HepG2 (cell line): Measurements from ENCODE around the gene ZNHIT6. TPM values are rescaled to one million over a fixed set of nuclear protein-coding genes. Genes with fewer than 3 reads are reported as not detected.
A peak's percentile ranks its signal among the peaks of the same experiment; 100 is the strongest.

Source experiments
- ARID4A ChIP-seq: sonication (generic); formaldehyde crosslinking; IDR thresholded peaks from 2 replicates; pipeline ENCODE4 v1.5.0; 2020; ENCODE audit warnings: mild to moderate bottlenecking, missing genetic modification reagents, borderline replicate concordance
- ATF1 ChIP-seq: IDR thresholded peaks from 2 replicates; pipeline ENCODE4 v1.6.1; 2016; ENCODE audit warnings: mild to moderate bottlenecking, control low read depth
- KDM3A ChIP-seq: IDR thresholded peaks from 2 replicates; pipeline ENCODE4 v1.6.1; 2018; ENCODE audit warnings: low read depth, missing compliant biosample characterization
- NCOA2 ChIP-seq: sonication (generic); formaldehyde crosslinking; IDR thresholded peaks from 2 replicates; pipeline ENCODE4 v1.8.0; 2022; ENCODE audit warnings: inconsistent platforms
- NFYC ChIP-seq: IDR thresholded peaks from 2 replicates; pipeline ENCODE4 v1.6.1; 2016; ENCODE audit warnings: missing genetic modification reagents, missing compliant biosample characterization
- ZBTB20 ChIP-seq: sonication (generic); formaldehyde crosslinking; IDR thresholded peaks from 2 replicates; pipeline ENCODE4 v1.8.1; 2023; ENCODE audit warnings: missing genetic modification reagents, low read depth, mild to moderate bottlenecking, borderline replicate concordance
- ZBTB42 ChIP-seq: sonication (generic); formaldehyde crosslinking; IDR thresholded peaks from 2 replicates; pipeline ENCODE4 v1.5.0; 2020; ENCODE audit warnings: mild to moderate bottlenecking, missing genetic modification reagents
- ZNF225 ChIP-seq: sonication (generic); formaldehyde crosslinking; IDR thresholded peaks from 2 replicates; pipeline ENCODE4 v1.4.0; 2020; ENCODE audit warnings: mild to moderate bottlenecking, missing genetic modification reagents
- ZNF280D ChIP-seq: sonication (generic); formaldehyde crosslinking; IDR thresholded peaks from 2 replicates; pipeline ENCODE4 v1.5.1; 2020; ENCODE audit warnings: mild to moderate bottlenecking, missing genetic modification reagents
- ZNF407 ChIP-seq: sonication (generic); formaldehyde crosslinking; IDR thresholded peaks from one replicate; pipeline ENCODE4 v1.5.1; 2020; ENCODE audit warnings: mild to moderate bottlenecking, missing genetic modification reagents; ENCODE audit errors: not compliant biosample characterization
- ZNF446 ChIP-seq: sonication (generic); formaldehyde crosslinking; IDR thresholded peaks from 2 replicates; pipeline ENCODE4 v1.5.0; 2020; ENCODE audit warnings: mild to moderate bottlenecking, missing genetic modification reagents
- ZNF562 ChIP-seq: sonication (generic); formaldehyde crosslinking; IDR thresholded peaks from 2 replicates; pipeline ENCODE4 v1.8.0; 2022; ENCODE audit warnings: missing genetic modification reagents, borderline replicate concordance
- polyA plus RNA-seq, 8 experiments: library from polyadenylated mRNA; depleted of rRNA in 3 of 8; stranded (reverse) in 7 of 8; unstranded in 1 of 8; fragments of >200 nt; fragmentation: Illumina TruSeq in 4 of 8; extraction: Trizol in 4 of 8; gene quantifications; 2 replicates each; pipeline versions ENCODE4 v1.2.1 to v1.2.3, GENCODE V29; 2011 to 2016; ENCODE audit warnings: low read depth in 4 of 8, missing spikeins in 1 of 8, mixed read lengths in 1 of 8; ENCODE audit not compliant: insufficient read depth in 1 of 8
- total RNA-seq, 5 experiments: library from RNA; depleted of rRNA; stranded (reverse); fragments of >200 nt; fragmentation: Illumina TruSeq; extraction: Trizol; gene quantifications; 2 replicates each; pipeline ENCODE4 v1.2.3, GENCODE V29; 2016; ENCODE audit warnings: low read depth in 1 of 5

ZNHIT6 gene
- total and polyA plus RNA-seq, 2 of the 13 experiments (the other 11 are each of a cell fraction or from before 2014, with no cell fraction given) = 6.0 to 15.2 TPM

- TF ChIP-seq ARID4A (CRISPR knock-in tag) = peak; percentile 95
- TF ChIP-seq ZNF562 (CRISPR knock-in tag) = no peak
- peak; percentile 78 for TF ChIP-seq ZNF280D (CRISPR knock-in tag)
- TF ChIP-seq ZNF407 (CRISPR knock-in tag) = peak; percentile 69
- TF ChIP-seq ZBTB42 (CRISPR knock-in tag) = 0 out of 2 replicates have a peak, but pooled peaks have one; percentile 46
- no peak for TF ChIP-seq ZNF225 (CRISPR knock-in tag)
- TF ChIP-seq ZNF446 (CRISPR knock-in tag) = 0 out of 2 replicates have a peak, but pooled peaks have one; percentile 23
- peak; percentile 55; the same call in 1 of the 2 replicates for TF ChIP-seq NCOA2
- TF ChIP-seq NFYC (CRISPR knock-in tag) = peak; percentile 42; the same call in 1 of the 2 replicates
- TF ChIP-seq KDM3A (CRISPR knock-in tag) = no peak
- peak; percentile 40; the same call in 1 of the 2 replicates for TF ChIP-seq ZBTB20 (CRISPR knock-in tag)
- TF ChIP-seq ATF1 (CRISPR knock-in tag) = peak; percentile 77
These were observed at the start of gene ZNHIT6 (continued) for GRCh38 chr1:85707990-85708828.
